Upper lobe of left lung (tissue), 6 donors: ENCODE measurements around the gene GOLGA6B. TPM values are rescaled to one million over a fixed set of nuclear protein-coding genes. Genes with fewer than 3 reads are reported as not detected.
"Not testable (repeated sequence)": the region's sequence is repeated elsewhere in the genome, so short reads cannot be mapped to it uniquely, and the experiment has no call there.

Experiments used
- ATAC-seq, 2 donors: fragments of 200-7000 bp; cut with Tn5 transposase; one replicate each; pipeline ENCODE4 v1.9.1; 2022; ENCODE audit warnings: mild to moderate bottlenecking in 2 of 2, moderate library complexity in 2 of 2; ENCODE audit not compliant: low FRiP score in 2 of 2
- DNase-seq, 2 donors: peaks; one replicate each; pipeline ENCODE4 v3.0.0-alpha.2; 2019 to 2020
- H3K27ac ChIP-seq, 4 donors: fragments of 200-600 bp; sonication (generic); one replicate each; pipeline ENCODE4 v1.5.1; 2016 to 2019
- H3K27me3 ChIP-seq, 4 donors: fragments of 200-600 bp; sonication (generic); one replicate each; pipeline ENCODE4 v1.5.1; 2017 to 2019
- H3K36me3 ChIP-seq, 4 donors: fragments of 200-600 bp; sonication (generic); one replicate each; pipeline ENCODE4 v1.5.1; 2016 to 2019
- H3K4me1 ChIP-seq, 4 donors: fragments of 200-600 bp; sonication (generic); one replicate each; pipeline ENCODE4 v1.5.1; 2018 to 2019
- H3K4me3 ChIP-seq, 4 donors: fragments of 200-600 bp; sonication (generic); one replicate each; pipeline ENCODE4 v1.5.1; 2017 to 2019; ENCODE audit warnings: mild to moderate bottlenecking in 2 of 4, moderate library complexity in 1 of 4
- H3K9me3 ChIP-seq, 4 donors: fragments of 200-600 bp; sonication (generic); one replicate each; pipeline ENCODE4 v1.5.1; 2018 to 2019
- EP300 ChIP-seq, 4 donors: sonication (generic); formaldehyde crosslinking; IDR thresholded peaks; one replicate each; pipeline ENCODE4 v1.5.1; 2017; ENCODE audit warnings: antibody characterized with exemption in 4 of 4, control low read depth in 2 of 4
- POLR2A ChIP-seq, 4 donors: fragments of 450-650 bp; IDR thresholded peaks; one replicate each; pipeline ENCODE4 v1.5.1; 2016 to 2017; ENCODE audit warnings: antibody characterized with exemption in 4 of 4, mild to moderate bottlenecking in 2 of 4
- POLR2AphosphoS5 ChIP-seq, 2 donors: sonication (generic); formaldehyde crosslinking; IDR thresholded peaks; one replicate each; pipeline ENCODE4 v1.5.1; 2017; ENCODE audit warnings: antibody characterized with exemption in 2 of 2
- WGBS, 2 donors: methylation state at CpG; one replicate each; pipeline ENCODE4 v1.1.5; 2017 to 2018; 5-methylcytosine and 5-hydroxymethylcytosine counted together
- small RNA-seq, 4 donors: library from RNA; depleted of rRNA; stranded (forward); fragments of <200 nt; gene quantifications; one replicate each; pipeline ENCODE3, GENCODE V24; 2016
- total RNA-seq, 6 donors: library from RNA; depleted of rRNA in 4 of 6; stranded (reverse); fragments of >200 nt in 4 of 6; gene quantifications; one replicate each; pipeline versions ENCODE4 v1.1.0 to v1.2.1, GENCODE V29; 2016 to 2021
- TF ChIP-seq, protein P1 (sequence below), 6 experiments: fragments of 450-650 bp in 4 of 6; fragments of 200-600 bp in 2 of 6; sonication (generic) in 2 of 6; IDR thresholded peaks; one replicate each; pipeline ENCODE4 v1.5.1; 2016 to 2019; ENCODE audit warnings: antibody characterized with exemption in 6 of 6
- donor health status: DM: no; HTN: no; CAD: no; lungs with moderate emphysema.
- donor health status: DM: no; HTN: yes; CAD: no; lungs with severe emphysema.

GOLGA6B gene
- total RNA-seq, 6 donors from 2014 or later, result not detected

DNA sequence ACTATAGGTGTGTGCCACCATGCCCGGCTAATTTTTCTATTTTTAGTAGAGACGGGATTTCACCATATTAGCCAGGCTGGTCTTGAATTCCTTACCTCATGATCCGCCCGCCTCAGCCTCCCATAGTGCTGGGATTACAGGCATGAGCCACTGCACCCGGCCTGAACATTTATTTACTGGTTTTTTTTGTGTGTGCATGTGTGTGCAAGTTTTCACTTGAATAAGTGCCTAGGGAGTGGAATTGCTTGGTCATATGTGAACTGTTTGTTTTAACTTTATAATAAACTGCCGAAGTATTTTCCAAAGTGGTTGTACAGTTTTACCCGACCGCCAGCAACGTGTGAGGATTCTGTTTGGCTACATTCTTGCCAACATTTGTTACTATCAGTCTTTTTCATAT lies 45.6 kb downstream of the GOLGA6B start:
- 85 to 95% methylated on average over 9 of the region's 9 CpGs for WGBS, 2 donors
- no peak overlapping the region for H3K27ac ChIP-seq
- H3K27me3 ChIP-seq, result no peaks in the 10 kb centered on the region
- no peaks in the 10 kb centered on the region for H3K9me3 ChIP-seq
- no peak for ATAC-seq
- TF ChIP-seq POLR2AphosphoS5 (IDR thresholded peaks at IDR 0.05) (no peak), EP300 (IDR thresholded peaks at IDR 0.05) (no peak), POLR2A (IDR thresholded peaks at IDR 0.05) (no peak)
- TF ChIP-seq, protein P1, sequence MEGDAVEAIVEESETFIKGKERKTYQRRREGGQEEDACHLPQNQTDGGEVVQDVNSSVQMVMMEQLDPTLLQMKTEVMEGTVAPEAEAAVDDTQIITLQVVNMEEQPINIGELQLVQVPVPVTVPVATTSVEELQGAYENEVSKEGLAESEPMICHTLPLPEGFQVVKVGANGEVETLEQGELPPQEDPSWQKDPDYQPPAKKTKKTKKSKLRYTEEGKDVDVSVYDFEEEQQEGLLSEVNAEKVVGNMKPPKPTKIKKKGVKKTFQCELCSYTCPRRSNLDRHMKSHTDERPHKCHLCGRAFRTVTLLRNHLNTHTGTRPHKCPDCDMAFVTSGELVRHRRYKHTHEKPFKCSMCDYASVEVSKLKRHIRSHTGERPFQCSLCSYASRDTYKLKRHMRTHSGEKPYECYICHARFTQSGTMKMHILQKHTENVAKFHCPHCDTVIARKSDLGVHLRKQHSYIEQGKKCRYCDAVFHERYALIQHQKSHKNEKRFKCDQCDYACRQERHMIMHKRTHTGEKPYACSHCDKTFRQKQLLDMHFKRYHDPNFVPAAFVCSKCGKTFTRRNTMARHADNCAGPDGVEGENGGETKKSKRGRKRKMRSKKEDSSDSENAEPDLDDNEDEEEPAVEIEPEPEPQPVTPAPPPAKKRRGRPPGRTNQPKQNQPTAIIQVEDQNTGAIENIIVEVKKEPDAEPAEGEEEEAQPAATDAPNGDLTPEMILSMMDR (IDR thresholded peaks at IDR 0.05), result no peak
- no peaks in the 10 kb centered on the region for H3K36me3 ChIP-seq
- no peak for DNase-seq
- H3K4me1 ChIP-seq, result no peaks in the 10 kb centered on the region
- no peak overlapping the region for H3K4me3 ChIP-seq

DNA sequence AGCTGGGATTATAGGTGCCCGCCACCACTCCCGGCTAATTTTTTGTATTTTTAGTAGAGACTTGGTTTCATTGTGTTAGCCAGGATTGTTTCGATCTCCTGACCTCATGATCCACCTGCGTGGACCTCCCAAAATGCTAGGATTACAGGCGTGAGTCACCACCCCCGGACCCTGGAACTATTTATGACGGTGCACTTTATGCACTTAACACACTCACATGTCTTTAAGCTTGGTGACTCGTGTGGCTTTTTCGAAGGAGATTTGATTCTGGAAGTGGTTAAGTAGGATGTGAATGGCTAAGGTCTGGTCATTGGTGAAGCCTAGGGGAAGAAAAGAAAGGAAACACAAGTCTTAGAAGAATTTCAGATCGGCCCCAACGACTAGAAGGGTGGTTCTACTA lies 51.8 kb downstream of the GOLGA6B start:
- H3K27ac ChIP-seq, result no peak overlapping the region
- H3K36me3 ChIP-seq, result peaks cover 0 to 1% (median 0%) of the 10 kb centered on the region in 4 donors
- DNase-seq (no peak), ATAC-seq (no peak)
- WGBS, 2 donors, result 92% methylated on average over 11 of the region's 11 CpGs
- H3K4me1 ChIP-seq, result no peaks in the 10 kb centered on the region
- TF ChIP-seq EP300 (IDR thresholded peaks at IDR 0.05) (no peak), POLR2AphosphoS5 (IDR thresholded peaks at IDR 0.05) (no peak), POLR2A (IDR thresholded peaks at IDR 0.05) (no peak)
- TF ChIP-seq, protein P1 (IDR thresholded peaks at IDR 0.05), result no peak
- H3K27me3 ChIP-seq, result no peaks in the 10 kb centered on the region
- no peaks in the 10 kb centered on the region for H3K9me3 ChIP-seq
- no peak overlapping the region for H3K4me3 ChIP-seq

DNA sequence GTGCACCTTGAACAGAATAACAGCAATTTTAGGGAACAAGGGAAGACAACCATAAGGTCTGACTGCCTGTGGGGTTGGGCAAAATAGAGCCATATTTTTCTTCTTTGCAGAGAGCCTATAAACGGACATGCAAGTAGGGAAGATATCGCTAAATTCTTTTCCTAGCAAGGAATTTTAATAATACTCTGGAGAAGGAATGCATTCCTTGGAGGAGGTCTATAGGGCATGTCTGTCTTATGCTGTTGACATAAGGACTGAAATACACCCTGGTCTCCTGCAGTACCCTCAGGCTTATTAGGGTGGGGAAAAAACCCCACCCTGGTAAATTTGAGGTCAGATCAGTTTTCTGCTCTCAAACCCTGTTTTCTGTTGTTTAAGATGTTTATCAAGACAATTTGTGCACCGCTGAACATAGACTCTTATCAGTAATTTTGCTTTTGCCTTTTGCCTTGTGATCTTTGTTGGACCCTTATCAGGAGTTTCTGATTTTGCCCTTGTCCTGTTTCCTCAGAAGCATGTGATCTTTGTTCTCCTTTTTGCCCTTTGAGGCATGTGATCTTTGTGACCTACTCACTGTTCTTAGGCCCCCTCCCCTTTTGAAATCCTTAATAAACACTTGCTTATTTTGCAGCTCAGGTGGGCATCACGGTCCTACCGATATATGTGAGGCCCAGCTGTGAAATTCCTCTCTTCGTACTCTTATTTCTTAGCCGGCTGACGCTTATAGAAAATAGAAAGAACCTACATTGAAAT lies 54.2 kb downstream of the GOLGA6B start:
- not testable (repeated sequence) for DNase-seq, H3K4me3 ChIP-seq, H3K9me3 ChIP-seq, H3K27ac ChIP-seq, H3K27me3 ChIP-seq, ATAC-seq, H3K4me1 ChIP-seq
- H3K36me3 ChIP-seq, result peaks cover 0 to 22% (median 12%) of the 10 kb centered on the region in 4 donors
- 89 to 91% methylated on average over 8 of the region's 8 CpGs for WGBS, 2 donors

Small RNA genes within 50 kb of the gene (small RNA-seq; reads per million reads assigned to genes)
- 0 reads per million in 4 donors for gene RN7SL853P

Other genes starting within 250 kb of the GOLGA6B start
- 100 to 1,000 TPM in 2 of 6 donors, 10 to 100 TPM in 4; 43.0 to 155 (median 85.4) TPM for gene ARIH1, start 180.4 kb upstream of the GOLGA6B start, total RNA-seq
- not detected for gene HIGD2B, start 31.5 kb downstream of the GOLGA6B start, total RNA-seq
- gene BBS4, start 31.5 kb downstream of the GOLGA6B start, total RNA-seq, result 10 to 100 TPM; 16.3 to 78.6 (median 27.7) TPM
- gene ADPGK, start 129.1 kb downstream of the GOLGA6B start, total RNA-seq, result 100 to 1,000 TPM in 2 of 6 donors, 10 to 100 TPM in 4; 71.5 to 211 (median 98.1) TPM